Neural cell (in vitro differentiated cells): Measurements from ENCODE around the gene ZBTB9.

Source experiments
- CTCF ChIP-seq: fragments of 450-650 bp; IDR thresholded peaks from 2 replicates; pipeline ENCODE4 v1.5.1; 2014; ENCODE audit warnings: antibody characterized with exemption, mild to moderate bottlenecking, moderate library complexity; ENCODE audit not compliant: poor library complexity, severe bottlenecking
- EZH2 ChIP-seq: fragments of 200-600, 300-800 bp; shearing (Covaris generic), sonication (generic); IDR thresholded peaks from 2 replicates; pipeline ENCODE4 v1.6.1; 2014; ENCODE audit warnings: antibody characterized with exemption, low read length, borderline replicate concordance, mild to moderate bottlenecking; ENCODE audit not compliant: insufficient read depth, poor library complexity, severe bottlenecking
- POLR2AphosphoS5 ChIP-seq: IDR thresholded peaks from 2 replicates; pipeline ENCODE4 v1.6.1; 2012
- TAF1 ChIP-seq: IDR thresholded peaks from 2 replicates; pipeline ENCODE4 v1.6.1; 2012; ENCODE audit warnings: low read depth

GRCh38 chr6:33483678-33484077 is 29.3 kb downstream of the ZBTB9 start:
- TF ChIP-seq CTCF (no peak), TAF1 (no peak), POLR2AphosphoS5 (no peak), EZH2 (no peak)
